ENCODE measurements around the gene CCDC126.

Gene CCDC126

GRCh38 chr7:23693224-23693623 is 96.0 kb downstream of the CCDC126 start:
- H3K27ac Mint-ChIP-seq: no peak overlapping the region
- no peaks in the 10 kb centered on the region for H3K9me3 Mint-ChIP-seq
- no peak overlapping the region for H3K4me3 Mint-ChIP-seq
- no peaks in the 10 kb centered on the region for H3K27me3 Mint-ChIP-seq (ENCODE audit: low read depth)
- H3K36me3 Mint-ChIP-seq (ENCODE audit: low read depth): peaks cover 29% of the 10 kb centered on the region
- H3K4me1 Mint-ChIP-seq: no peaks in the 10 kb centered on the region
- no peak for TF ChIP-seq CTCF (IDR thresholded peaks at IDR 0.05; ENCODE audit: unreplicated experiment in 3 of 3)

Measured in nephron (organoid).